K562 (cell line): ENCODE measurements around the gene STK24. TPM values are rescaled to one million over a fixed set of nuclear protein-coding genes. Genes with fewer than 3 reads are reported as not detected.

Source experiments
- ATAC-seq: fragments of 200-7000 bp; cut with Tn5 transposase; 3 replicates; pipeline ENCODE4 v1.9.1; 2020; ENCODE audit warnings: moderate library complexity
- BruUV-seq: library from RNA; stranded (reverse); fragments of 400-500 nt; replicated peaks from 2 replicates; lab custom pipeline; 2021; lab: Mats Ljungman, UMichigan
- CTCF ChIA-PET: fragments of 300-600 bp; formaldehyde crosslinking; extraction: SDS; loops from one replicate; lab custom pipeline; 2021; ENCODE audit warnings: low intra/inter-chr PET ratio; lab: Yijun Ruan, JAX
- POLR2A ChIA-PET: fragments of 300-600, 350-650 bp; sonication (Branson Sonifier 250); formaldehyde crosslinking; extraction: SDS; loops from one replicate; lab custom pipeline; 2021; ENCODE audit warnings: antibody characterized with exemption, inconsistent platforms; lab: Yijun Ruan, JAX
- DNase-seq, 4 experiments: peaks; one replicate each; pipeline versions ENCODE4 v3.0.0 to v3.0.0-alpha.2; 2011 to 2018; ENCODE audit warnings: low spot score in 3 of 4, mixed read lengths in 3 of 4; ENCODE audit errors: extremely low read depth in 1 of 4
- FAIRE-seq: peaks from 2 replicates; lab custom pipeline; 2011; peaks lifted over from hg19 to GRCh38; lab: Jason Lieb, UNC
- H2AFZ ChIP-seq: 2 replicates; pipeline ENCODE4 v1.6.0; 2011; ENCODE audit warnings: low read depth, low read length, control low read depth, inconsistent platforms
- H3K27ac ChIP-seq: fragments of 200-600 bp; 3 replicates; pipeline ENCODE4 v1.8.0; 2011; ENCODE audit warnings: low read depth, mild to moderate bottlenecking, control low read depth, inconsistent platforms, low read length, moderate library complexity, mixed read lengths; ENCODE audit errors: extremely low read depth
- H3K27me3 ChIP-seq, 2 experiments: fragments of 300-600 bp in 1 of 2; 2 replicates in 1 of 2; 3 replicates in 1 of 2; pipeline versions ENCODE4 v1.6.0 to v1.8.0; 2011; ENCODE audit warnings: inconsistent platforms in 2 of 2, low read length in 2 of 2, mild to moderate bottlenecking in 1 of 2, mixed read lengths in 1 of 2, moderate library complexity in 1 of 2; ENCODE audit not compliant: control insufficient read depth in 2 of 2, insufficient read depth in 2 of 2
- H3K36me3 ChIP-seq: fragments of 300-600 bp; 3 replicates; pipeline ENCODE4 v1.8.0; 2011; ENCODE audit warnings: mild to moderate bottlenecking, low read length, inconsistent platforms; ENCODE audit not compliant: control insufficient read depth, insufficient read depth
- H3K4me1 ChIP-seq, 2 experiments: fragments of 200-600 bp in 1 of 2; replicated peaks in 1 of 2; 2 replicates in 1 of 2; 3 replicates in 1 of 2; pipeline versions ENCODE4 v1.5.1 to v1.8.0; 2011; ENCODE audit warnings: inconsistent platforms in 2 of 2, low read length in 2 of 2, mild to moderate bottlenecking in 1 of 2, mixed read lengths in 1 of 2, moderate library complexity in 1 of 2; ENCODE audit not compliant: control insufficient read depth in 2 of 2, insufficient read depth in 2 of 2
- H3K4me2 ChIP-seq: 2 replicates; pipeline ENCODE4 v1.6.1; 2011; ENCODE audit warnings: low read length, control low read depth, inconsistent platforms, mixed read lengths; ENCODE audit not compliant: insufficient read depth
- H3K4me3 ChIP-seq: fragments of 200-600 bp; sonication (generic), shearing (Covaris generic); 2 replicates; pipeline ENCODE4 v1.5.1; 2016; ENCODE audit warnings: control low read depth, inconsistent platforms
- H3K79me2 ChIP-seq: fragments of 200-600 bp; 3 replicates; pipeline ENCODE4 v1.8.0; 2011; ENCODE audit warnings: low read length, inconsistent platforms; ENCODE audit not compliant: control insufficient read depth, insufficient read depth
- H3K9ac ChIP-seq, 2 experiments: 2 replicates each; pipeline versions ENCODE4 v1.6.0 to v1.6.1; 2011; ENCODE audit warnings: low read depth in 2 of 2, low read length in 2 of 2, control low read depth in 1 of 2, inconsistent platforms in 1 of 2, mild to moderate bottlenecking in 1 of 2, mixed read lengths in 1 of 2; ENCODE audit not compliant: insufficient read depth in 1 of 2
- H3K9me1 ChIP-seq: one replicate; pipeline ENCODE4 v1.6.0; 2011; ENCODE audit warnings: inconsistent platforms, mild to moderate bottlenecking, low read length, moderate library complexity; ENCODE audit not compliant: control insufficient read depth, insufficient read depth
- H3K9me3 ChIP-seq: replicated peaks from 2 replicates; pipeline ENCODE4 v1.5.1; 2011; ENCODE audit warnings: low read depth, low read length, inconsistent platforms; ENCODE audit not compliant: control insufficient read depth, insufficient read depth
- H4K20me1 ChIP-seq: replicated peaks from 2 replicates; pipeline ENCODE4 v1.6.1; 2011; ENCODE audit warnings: low read length, inconsistent platforms, mixed read lengths; ENCODE audit not compliant: control insufficient read depth, insufficient read depth
- CEBPG ChIP-seq, 3 experiments: fragments of 200-800 bp in 1 of 3; sonication (Bioruptor generic) in 1 of 3; sonication (generic) in 1 of 3; formaldehyde crosslinking in 1 of 3; IDR thresholded peaks in 2 of 3; conservative IDR thresholded peaks in 1 of 3; 2 replicates each; pipeline versions ENCODE4 v1.6.1 to v1.8.0; 2016 to 2022; ENCODE audit warnings: missing compliant biosample characterization in 2 of 3, missing genetic modification characterization in 2 of 3, mild to moderate bottlenecking in 1 of 3, missing genetic modification reagents in 1 of 3
- CREB1 ChIP-seq, 2 experiments: sonication (generic) in 1 of 2; formaldehyde crosslinking in 1 of 2; IDR thresholded peaks; 2 replicates each; pipeline versions ENCODE4 v1.6.1 to v1.8.0; 2012 to 2022; ENCODE audit warnings: inconsistent platforms in 1 of 2, mild to moderate bottlenecking in 1 of 2, missing genetic modification reagents in 1 of 2, moderate library complexity in 1 of 2
- EWSR1 ChIP-seq: fragments of 450-650 bp; IDR thresholded peaks from 2 replicates; pipeline ENCODE4 v1.6.1; 2018; ENCODE audit warnings: borderline replicate concordance, mild to moderate bottlenecking, low read depth, moderate library complexity; ENCODE audit not compliant: partially characterized antibody
- HCFC1 ChIP-seq: IDR thresholded peaks from 2 replicates; pipeline ENCODE4 v1.6.1; 2012; ENCODE audit warnings: low read depth, low read length, improper control_type of control experiment
- HDGF ChIP-seq: fragments of 450-650 bp; IDR thresholded peaks from 2 replicates; pipeline ENCODE4 v1.6.1; 2016
- HOMEZ ChIP-seq: fragments of 250-450 bp; sonication (Bioruptor Pico); IDR thresholded peaks from 2 replicates; pipeline ENCODE4 v1.4.0; 2020; ENCODE audit warnings: mild to moderate bottlenecking, moderate library complexity
- KLF6 ChIP-seq: fragments of 250-450 bp; sonication (Bioruptor Pico); IDR thresholded peaks from 2 replicates; pipeline ENCODE4 v1.4.0; 2020; ENCODE audit warnings: mild to moderate bottlenecking, moderate library complexity, borderline replicate concordance
- PKNOX1 ChIP-seq: fragments of 450-650 bp; IDR thresholded peaks from 2 replicates; pipeline ENCODE4 v1.6.1; 2016
- RNF219 ChIP-seq: fragments of 250-450 bp; sonication (Bioruptor Pico); IDR thresholded peaks from 2 replicates; pipeline ENCODE4 v1.5.0; 2022; ENCODE audit warnings: mild to moderate bottlenecking
- SUPT5H ChIP-seq: fragments of 450-650 bp; IDR thresholded peaks from 2 replicates; pipeline ENCODE4 v1.6.1; 2016
- TCF15 ChIP-seq: fragments of 250-450 bp; sonication (Bioruptor Pico); IDR thresholded peaks from 2 replicates; pipeline ENCODE4 v1.8.0; 2022; ENCODE audit warnings: moderate library complexity, mild to moderate bottlenecking, inconsistent platforms
- ZBTB33 ChIP-seq: sonication (generic); formaldehyde crosslinking; IDR thresholded peaks from 2 replicates; pipeline ENCODE4 v1.8.1; 2023; ENCODE audit warnings: mild to moderate bottlenecking, missing genetic modification reagents
- ZNF239 ChIP-seq: fragments of 250-450 bp; sonication (Bioruptor Pico); IDR thresholded peaks from 2 replicates; pipeline ENCODE4 v1.4.0; 2020; ENCODE audit warnings: mild to moderate bottlenecking
- ZNF263 ChIP-seq: sonication (generic); formaldehyde crosslinking; IDR thresholded peaks from 2 replicates; pipeline ENCODE4 v1.8.0; 2022; ENCODE audit warnings: mild to moderate bottlenecking, missing genetic modification reagents, borderline replicate concordance
- ZNF586 ChIP-seq: fragments of 450-650 bp; formaldehyde crosslinking; conservative IDR thresholded peaks from 2 replicates; pipeline ENCODE4 v1.4.0; 2020; ENCODE audit warnings: mild to moderate bottlenecking, moderate library complexity
- WGBS: fragments of 100-300 bp; shearing (Covaris generic); methylation state at CpG from one replicate; pipeline ENCODE4 v1.1.6; 2016; ENCODE audit warnings: low coverage, mixed read lengths; ENCODE audit not compliant: insufficient coverage; ENCODE audit errors: missing lambda C conversion rate; 5-methylcytosine and 5-hydroxymethylcytosine counted together
- in situ Hi-C: fragments of 300-500 bp; cut with MboI; formaldehyde crosslinking; loops from 4 replicates; pipeline ENCODE4 v1.15.0; 2018; ENCODE audit warnings: inconsistent platforms, mixed read lengths
- intact Hi-C: fragments of 100-400 bp; cut with micrococcal nuclease; formaldehyde crosslinking; loops from 2 replicates; pipeline ENCODE4 v1.14.2; 2022
- polyA plus RNA-seq, 8 experiments: library from polyadenylated mRNA; depleted of rRNA in 4 of 8; stranded (reverse) in 5 of 8; unstranded in 3 of 8; fragments of >200 nt; fragmentation: Nextera tagmentation in 2 of 8; fragmentation: Illumina TruSeq in 1 of 8; extraction: Ambion mirVana in 2 of 8; extraction: Trizol in 1 of 8; gene quantifications; 2 replicates each; pipeline versions ENCODE4 v1.2.1 to v1.2.3, GENCODE V29; 2011 to 2014; ENCODE audit warnings: inconsistent platforms in 1 of 8, missing spikeins in 1 of 8
- total RNA-seq, 7 experiments: library from RNA; depleted of rRNA in 6 of 7; stranded (reverse); fragments of >200 nt in 6 of 7; fragmentation: Illumina TruSeq in 2 of 7; extraction: Trizol in 2 of 7; gene quantifications; 2 replicates each; pipeline versions ENCODE4 v1.2.1 to v1.2.3, GENCODE V29; 2011 to 2021; ENCODE audit warnings: low replicate concordance in 1 of 7

The STK24 gene
- total and polyA plus RNA-seq, 9 of the 15 experiments (the other 6 are each of a cell fraction or from before 2014, with no cell fraction given) = 3.8 to 78.4 (median 28.2) TPM

- no peaks in the 10 kb centered on the region for H3K9me1 ChIP-seq
- DNase-seq = no peak
- H3K4me2 ChIP-seq = no peak overlapping the region
- no peaks in the 10 kb centered on the region for H3K79me2 ChIP-seq
- CTCF ChIA-PET = no interaction called here
- H3K9ac ChIP-seq = no peak overlapping the region
- POLR2A ChIA-PET = interaction anchor here (0.6 kb wide), 1 partner anchor 823 kb away, joined by 3 read pairs; no protein-coding TSS in a partner anchor
- H3K36me3 ChIP-seq = no peaks in the 10 kb centered on the region
- 0 out of 3 replicates have a peak, but pooled peaks have one; percentile 50 for ATAC-seq
- no peak overlapping the region for H2AFZ ChIP-seq
- H3K4me3 ChIP-seq = no peak overlapping the region
- BruUV-seq = no TSS peak
- no peaks in the 10 kb centered on the region for H4K20me1 ChIP-seq
- FAIRE-seq = no peak
- 0% methylated on average over 6 of the region's 7 CpGs for WGBS
- intact Hi-C loops = no loop called here
- H3K4me1 ChIP-seq = no peaks in the 10 kb centered on the region
- peaks cover 18 to 67% of the 10 kb centered on the region in 2 experiments for H3K27me3 ChIP-seq
- H3K9me3 ChIP-seq = no peaks in the 10 kb centered on the region
- no peak overlapping the region for H3K27ac ChIP-seq
- in situ Hi-C loops = no loop called here
- TF ChIP-seq CEBPG (CRISPR knock-in tag; IDR thresholded peaks at IDR 0.05) = no peak
- TF ChIP-seq CEBPG (tag; conservative IDR thresholded peaks at IDR 0.05 in 1 of 2, IDR thresholded peaks at IDR 0.05 in 1 of 2) = no peak
- no peak for TF ChIP-seq HDGF
- no peak for TF ChIP-seq HOMEZ (CRISPR knock-in tag)
- TF ChIP-seq KLF6 (CRISPR knock-in tag) = no peak
- TF ChIP-seq ZBTB33 = no peak
- TF ChIP-seq TCF15 (CRISPR knock-in tag) = no peak
- no peak for TF ChIP-seq HCFC1
- TF ChIP-seq PKNOX1 = no peak
- TF ChIP-seq RNF219 (CRISPR knock-in tag) = no peak
- TF ChIP-seq SUPT5H = no peak
- no peak for TF ChIP-seq CREB1 (IDR thresholded peaks at IDR 0.05)
- TF ChIP-seq CREB1 (CRISPR knock-in tag; IDR thresholded peaks at IDR 0.05) = no peak
- TF ChIP-seq ZNF263 (CRISPR knock-in tag) = no peak
- no peak for TF ChIP-seq ZNF239 (CRISPR knock-in tag)
- TF ChIP-seq EWSR1 = no peak
- TF ChIP-seq ZNF586 (CRISPR knock-in tag) = no peak
Observed at GRCh38 chr13:98413796-98414195, 163.1 kb downstream of the STK24 start.
